GM19023 (cell line): ENCODE results near the gene SLC16A9.
"Not testable (repeated sequence)": the region's sequence is repeated elsewhere in the genome, so short reads cannot be mapped to it uniquely, and the experiment has no call there.

ENCODE experiments used
- ATAC-seq: cut with Tn5 transposase; IDR thresholded peaks from one replicate; pipeline ENCODE4 v1.9.1; 2021; ENCODE audit warnings: mild to moderate bottlenecking, moderate library complexity; ENCODE audit not compliant: unreplicated experiment

SLC16A9 gene

GRCh38 chr10:59709395-59710125 lies at the start of gene SLC16A9:
Gene SLC16A9, minus strand, starts transcription at chr10:59709850. Its CDS starts 25,559 bp downstream, at chr10:59684291.
- ATAC-seq = peak; percentile 92

GRCh38 chr10:59757966-59758365 lies 48.3 kb upstream of the SLC16A9 start:
- ATAC-seq = no peak

GRCh38 chr10:59754951-59755350 lies 45.3 kb upstream of the SLC16A9 start:
- no peak for ATAC-seq

GRCh38 chr10:59753267-59753666 lies 43.6 kb upstream of the SLC16A9 start, which contains the start of gene MRLN:
Gene MRLN, minus strand, starts transcription at chr10:59753455.
- no peak for ATAC-seq

- ATAC-seq = no peak
These were observed 42.8 kb upstream of the SLC16A9 start for GRCh38 chr10:59752278-59752940.

- ATAC-seq = no peak
These were observed 40.7 kb upstream of the SLC16A9 start for GRCh38 chr10:59750155-59750945.

GRCh38 chr10:59748834-59749233 lies 39.2 kb upstream of the SLC16A9 start:
- ATAC-seq = peak; percentile 67

- ATAC-seq = no peak
These were observed 35.6 kb upstream of the SLC16A9 start for GRCh38 chr10:59745163-59745650.

GRCh38 chr10:59744762-59745161 lies 35.1 kb upstream of the SLC16A9 start:
- not testable (repeated sequence) for ATAC-seq

GRCh38 chr10:59744156-59744555 lies 34.5 kb upstream of the SLC16A9 start:
- ATAC-seq = not testable (repeated sequence)

- no peak for ATAC-seq
These were observed 31.9 kb upstream of the SLC16A9 start for GRCh38 chr10:59741583-59741982.

GRCh38 chr10:59741048-59741447 lies 31.4 kb upstream of the SLC16A9 start:
- no peak for ATAC-seq

GRCh38 chr10:59736749-59737148 lies 27.1 kb upstream of the SLC16A9 start:
- no peak for ATAC-seq

- ATAC-seq = no peak
These were observed 25.6 kb upstream of the SLC16A9 start for GRCh38 chr10:59735296-59735695.

GRCh38 chr10:59734014-59734462 lies 24.4 kb upstream of the SLC16A9 start:
- no peak for ATAC-seq

GRCh38 chr10:59733321-59734013 lies 23.8 kb upstream of the SLC16A9 start:
- ATAC-seq = not testable (repeated sequence)

GRCh38 chr10:59732849-59733248 lies 23.2 kb upstream of the SLC16A9 start:
- not testable (repeated sequence) for ATAC-seq

GRCh38 chr10:59729167-59729566 lies 19.5 kb upstream of the SLC16A9 start:
- ATAC-seq = not testable (repeated sequence)

- no peak for ATAC-seq
These were observed 14.7 kb upstream of the SLC16A9 start for GRCh38 chr10:59724098-59724938.

- ATAC-seq = no peak
These were observed 10.7 kb upstream of the SLC16A9 start for GRCh38 chr10:59720377-59720776.
